ENCODE results near the gene PAK3. TPM values are rescaled to one million over a fixed set of nuclear protein-coding genes. Genes with fewer than 3 reads are reported as not detected.

Gene PAK3
- total and polyA plus RNA-seq, 9 of the 15 experiments (the other 6 are each of a cell fraction or from before 2014, with no cell fraction given), result not detected

DNA sequence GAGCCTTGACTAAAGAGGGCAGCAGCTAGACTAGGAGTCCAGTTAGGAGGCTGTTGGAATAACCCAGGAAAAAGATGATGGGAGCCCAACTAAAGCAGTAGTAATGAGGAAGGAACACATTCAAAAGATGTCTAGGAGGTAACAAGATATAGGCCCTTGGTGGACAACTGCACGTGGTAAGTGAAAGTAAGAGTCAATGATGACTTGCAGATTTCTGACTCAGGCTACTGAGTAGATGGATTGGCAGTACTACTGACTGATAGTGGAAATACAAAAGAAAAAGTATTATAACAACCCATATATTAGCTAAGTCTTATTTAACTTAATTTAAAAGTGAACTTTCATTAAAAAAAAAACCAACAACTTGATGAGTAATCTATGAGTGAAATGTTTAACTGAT is 74.0 kb downstream of the PAK3 start (continued):
- TF ChIP-seq, protein P1, sequence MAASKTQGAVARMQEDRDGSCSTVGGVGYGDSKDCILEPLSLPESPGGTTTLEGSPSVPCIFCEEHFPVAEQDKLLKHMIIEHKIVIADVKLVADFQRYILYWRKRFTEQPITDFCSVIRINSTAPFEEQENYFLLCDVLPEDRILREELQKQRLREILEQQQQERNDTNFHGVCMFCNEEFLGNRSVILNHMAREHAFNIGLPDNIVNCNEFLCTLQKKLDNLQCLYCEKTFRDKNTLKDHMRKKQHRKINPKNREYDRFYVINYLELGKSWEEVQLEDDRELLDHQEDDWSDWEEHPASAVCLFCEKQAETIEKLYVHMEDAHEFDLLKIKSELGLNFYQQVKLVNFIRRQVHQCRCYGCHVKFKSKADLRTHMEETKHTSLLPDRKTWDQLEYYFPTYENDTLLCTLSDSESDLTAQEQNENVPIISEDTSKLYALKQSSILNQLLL (CRISPR knock-in tag; IDR thresholded peaks at IDR 0.05; ENCODE audit: borderline replicate concordance), result no peak
- TF ChIP-seq KLF16 (IDR thresholded peaks at IDR 0.05), result no peak

DNA sequence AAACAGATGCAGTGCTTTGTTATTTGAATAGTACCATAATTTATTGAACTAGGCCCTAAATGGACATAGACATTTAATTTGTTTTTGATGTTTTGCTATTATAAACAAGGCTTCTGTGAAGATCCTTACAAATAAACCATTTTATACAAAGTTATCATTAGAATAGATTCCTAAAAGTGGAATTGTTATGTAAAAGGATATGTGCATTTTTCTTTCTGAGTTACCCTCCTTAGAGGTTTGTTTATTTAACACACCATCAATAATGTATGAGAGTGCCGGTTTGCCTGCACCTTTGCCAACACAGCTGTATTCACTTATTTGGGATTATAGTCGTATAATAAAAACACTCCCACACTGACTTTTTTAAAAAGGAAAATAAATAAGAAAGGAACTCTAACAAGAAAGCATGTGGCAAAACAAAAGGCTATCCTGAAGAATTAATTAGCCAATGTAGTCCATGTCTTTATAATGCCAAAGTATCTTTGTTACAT is 84.8 kb downstream of the PAK3 start:
- ATAC-seq, result no peak
- CTCF ChIA-PET (ENCODE audit: low intra/inter-chr PET ratio), result no interaction called here
- TF ChIP-seq, protein P2, sequence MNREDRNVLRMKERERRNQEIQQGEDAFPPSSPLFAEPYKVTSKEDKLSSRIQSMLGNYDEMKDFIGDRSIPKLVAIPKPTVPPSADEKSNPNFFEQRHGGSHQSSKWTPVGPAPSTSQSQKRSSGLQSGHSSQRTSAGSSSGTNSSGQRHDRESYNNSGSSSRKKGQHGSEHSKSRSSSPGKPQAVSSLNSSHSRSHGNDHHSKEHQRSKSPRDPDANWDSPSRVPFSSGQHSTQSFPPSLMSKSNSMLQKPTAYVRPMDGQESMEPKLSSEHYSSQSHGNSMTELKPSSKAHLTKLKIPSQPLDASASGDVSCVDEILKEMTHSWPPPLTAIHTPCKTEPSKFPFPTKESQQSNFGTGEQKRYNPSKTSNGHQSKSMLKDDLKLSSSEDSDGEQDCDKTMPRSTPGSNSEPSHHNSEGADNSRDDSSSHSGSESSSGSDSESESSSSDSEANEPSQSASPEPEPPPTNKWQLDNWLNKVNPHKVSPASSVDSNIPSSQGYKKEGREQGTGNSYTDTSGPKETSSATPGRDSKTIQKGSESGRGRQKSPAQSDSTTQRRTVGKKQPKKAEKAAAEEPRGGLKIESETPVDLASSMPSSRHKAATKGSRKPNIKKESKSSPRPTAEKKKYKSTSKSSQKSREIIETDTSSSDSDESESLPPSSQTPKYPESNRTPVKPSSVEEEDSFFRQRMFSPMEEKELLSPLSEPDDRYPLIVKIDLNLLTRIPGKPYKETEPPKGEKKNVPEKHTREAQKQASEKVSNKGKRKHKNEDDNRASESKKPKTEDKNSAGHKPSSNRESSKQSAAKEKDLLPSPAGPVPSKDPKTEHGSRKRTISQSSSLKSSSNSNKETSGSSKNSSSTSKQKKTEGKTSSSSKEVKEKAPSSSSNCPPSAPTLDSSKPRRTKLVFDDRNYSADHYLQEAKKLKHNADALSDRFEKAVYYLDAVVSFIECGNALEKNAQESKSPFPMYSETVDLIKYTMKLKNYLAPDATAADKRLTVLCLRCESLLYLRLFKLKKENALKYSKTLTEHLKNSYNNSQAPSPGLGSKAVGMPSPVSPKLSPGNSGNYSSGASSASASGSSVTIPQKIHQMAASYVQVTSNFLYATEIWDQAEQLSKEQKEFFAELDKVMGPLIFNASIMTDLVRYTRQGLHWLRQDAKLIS (CRISPR knock-in tag; IDR thresholded peaks at IDR 0.05), result no peak
- TF ChIP-seq, protein P3, sequence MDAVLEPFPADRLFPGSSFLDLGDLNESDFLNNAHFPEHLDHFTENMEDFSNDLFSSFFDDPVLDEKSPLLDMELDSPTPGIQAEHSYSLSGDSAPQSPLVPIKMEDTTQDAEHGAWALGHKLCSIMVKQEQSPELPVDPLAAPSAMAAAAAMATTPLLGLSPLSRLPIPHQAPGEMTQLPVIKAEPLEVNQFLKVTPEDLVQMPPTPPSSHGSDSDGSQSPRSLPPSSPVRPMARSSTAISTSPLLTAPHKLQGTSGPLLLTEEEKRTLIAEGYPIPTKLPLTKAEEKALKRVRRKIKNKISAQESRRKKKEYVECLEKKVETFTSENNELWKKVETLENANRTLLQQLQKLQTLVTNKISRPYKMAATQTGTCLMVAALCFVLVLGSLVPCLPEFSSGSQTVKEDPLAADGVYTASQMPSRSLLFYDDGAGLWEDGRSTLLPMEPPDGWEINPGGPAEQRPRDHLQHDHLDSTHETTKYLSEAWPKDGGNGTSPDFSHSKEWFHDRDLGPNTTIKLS (IDR thresholded peaks at IDR 0.05; ENCODE audit: borderline replicate concordance, low read depth), result no peak
- no peak for TF ChIP-seq C11orf30 (IDR thresholded peaks at IDR 0.05; ENCODE audit: low read depth)
- TF ChIP-seq ZNF324 (CRISPR knock-in tag; IDR thresholded peaks at IDR 0.05), result no peak
- TF ChIP-seq, protein P4, sequence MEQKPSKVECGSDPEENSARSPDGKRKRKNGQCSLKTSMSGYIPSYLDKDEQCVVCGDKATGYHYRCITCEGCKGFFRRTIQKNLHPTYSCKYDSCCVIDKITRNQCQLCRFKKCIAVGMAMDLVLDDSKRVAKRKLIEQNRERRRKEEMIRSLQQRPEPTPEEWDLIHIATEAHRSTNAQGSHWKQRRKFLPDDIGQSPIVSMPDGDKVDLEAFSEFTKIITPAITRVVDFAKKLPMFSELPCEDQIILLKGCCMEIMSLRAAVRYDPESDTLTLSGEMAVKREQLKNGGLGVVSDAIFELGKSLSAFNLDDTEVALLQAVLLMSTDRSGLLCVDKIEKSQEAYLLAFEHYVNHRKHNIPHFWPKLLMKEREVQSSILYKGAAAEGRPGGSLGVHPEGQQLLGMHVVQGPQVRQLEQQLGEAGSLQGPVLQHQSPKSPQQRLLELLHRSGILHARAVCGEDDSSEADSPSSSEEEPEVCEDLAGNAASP (IDR thresholded peaks at IDR 0.05), result no peak
- TF ChIP-seq, protein P5, sequence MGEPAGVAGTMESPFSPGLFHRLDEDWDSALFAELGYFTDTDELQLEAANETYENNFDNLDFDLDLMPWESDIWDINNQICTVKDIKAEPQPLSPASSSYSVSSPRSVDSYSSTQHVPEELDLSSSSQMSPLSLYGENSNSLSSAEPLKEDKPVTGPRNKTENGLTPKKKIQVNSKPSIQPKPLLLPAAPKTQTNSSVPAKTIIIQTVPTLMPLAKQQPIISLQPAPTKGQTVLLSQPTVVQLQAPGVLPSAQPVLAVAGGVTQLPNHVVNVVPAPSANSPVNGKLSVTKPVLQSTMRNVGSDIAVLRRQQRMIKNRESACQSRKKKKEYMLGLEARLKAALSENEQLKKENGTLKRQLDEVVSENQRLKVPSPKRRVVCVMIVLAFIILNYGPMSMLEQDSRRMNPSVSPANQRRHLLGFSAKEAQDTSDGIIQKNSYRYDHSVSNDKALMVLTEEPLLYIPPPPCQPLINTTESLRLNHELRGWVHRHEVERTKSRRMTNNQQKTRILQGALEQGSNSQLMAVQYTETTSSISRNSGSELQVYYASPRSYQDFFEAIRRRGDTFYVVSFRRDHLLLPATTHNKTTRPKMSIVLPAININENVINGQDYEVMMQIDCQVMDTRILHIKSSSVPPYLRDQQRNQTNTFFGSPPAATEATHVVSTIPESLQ (CRISPR knock-in tag; IDR thresholded peaks at IDR 0.05), result no peak
- TF ChIP-seq ZNF347 (CRISPR knock-in tag; IDR thresholded peaks at IDR 0.05; ENCODE audit: low read depth), result no peak
- no peak for TF ChIP-seq ZNF57 (CRISPR knock-in tag; IDR thresholded peaks at IDR 0.05)

More for the DNA sequence above, 84.8 kb downstream of the PAK3 start:
- no peaks in the 10 kb centered on the region for H3K36me3 ChIP-seq (ENCODE audit: control insufficient read depth, insufficient read depth, low read length)
- DNase-seq (ENCODE audit: extremely low read depth in 1 of 4, low spot score in 3 of 4), result no peak
- intact Hi-C loops (cut with micrococcal nuclease), result no loop called here
- H3K9me1 ChIP-seq (ENCODE audit: control insufficient read depth, insufficient read depth, low read length), result no peaks in the 10 kb centered on the region
- H3K27me3 ChIP-seq (ENCODE audit: control insufficient read depth in 2 of 2, insufficient read depth in 2 of 2, low read length in 2 of 2), result no peaks in the 10 kb centered on the region
- H3K9me3 ChIP-seq (replicated peaks; ENCODE audit: control insufficient read depth, insufficient read depth, low read depth, low read length), result no peaks in the 10 kb centered on the region
- FAIRE-seq, result no peak
- H4K20me1 ChIP-seq (replicated peaks; ENCODE audit: control insufficient read depth, insufficient read depth, low read length), result no peaks in the 10 kb centered on the region
- no peak overlapping the region for H2AFZ ChIP-seq (ENCODE audit: low read depth, low read length)
- in situ Hi-C loops (cut with MboI), result no loop called here
- POLR2A ChIA-PET, result no interaction called here
- no peak overlapping the region for H3K27ac ChIP-seq (ENCODE audit: extremely low read depth, low read depth, low read length)
- no TSS peak for BruUV-seq (replicated peaks)
- H3K9ac ChIP-seq (ENCODE audit: insufficient read depth in 1 of 2, low read depth in 2 of 2, low read length in 2 of 2), result no peak overlapping the region
- 0% methylated on average over 2 of the region's 2 CpGs for WGBS (ENCODE audit: insufficient coverage, low coverage, missing lambda C conversion rate)
- no peaks in the 10 kb centered on the region for H3K79me2 ChIP-seq (ENCODE audit: control insufficient read depth, insufficient read depth, low read length)
- H3K4me1 ChIP-seq (replicated peaks in 1 of 2; ENCODE audit: control insufficient read depth in 2 of 2, insufficient read depth in 2 of 2, low read length in 2 of 2), result no peaks in the 10 kb centered on the region
- no peak overlapping the region for H3K4me2 ChIP-seq (ENCODE audit: insufficient read depth, low read length)
- no peak overlapping the region for H3K4me3 ChIP-seq
